ENCODE measurements around the gene SLC29A3.

GRCh38 chr10:71388583-71389310 lies 69.7 kb downstream of the SLC29A3 start:
- TF ChIP-seq CTCF (IDR thresholded peaks at IDR 0.05) (no peak), POLR2A (IDR thresholded peaks at IDR 0.05) (no peak)

Data from breast epithelium (tissue), 3 donors.